Erythroblast (primary cell): ENCODE data around the gene PGK1.
"Not testable (repeated sequence)": the region's sequence is repeated elsewhere in the genome, so short reads cannot be mapped to it uniquely, and the experiment has no call there.

Experiments used
- DNase-seq, 2 experiments: peaks; one replicate each; lab custom pipeline; 2025; lab: John Stamatoyannopoulos, UW
- GATA1 ChIP-seq: IDR thresholded peaks from 2 replicates; pipeline ENCODE4 v1.6.1; 2011; ENCODE audit warnings: low read depth, mild to moderate bottlenecking, control low read depth, low read length, moderate library complexity
- POLR2A ChIP-seq: IDR thresholded peaks from 2 replicates; pipeline ENCODE4 v1.6.1; 2011; ENCODE audit warnings: mild to moderate bottlenecking, low read length

Gene PGK1

GRCh38 chrX:78129714-78130113 is 25.7 kb downstream of the PGK1 start:
- no peak for DNase-seq
- no peak for TF ChIP-seq GATA1
- no peak for TF ChIP-seq POLR2A

DNA sequence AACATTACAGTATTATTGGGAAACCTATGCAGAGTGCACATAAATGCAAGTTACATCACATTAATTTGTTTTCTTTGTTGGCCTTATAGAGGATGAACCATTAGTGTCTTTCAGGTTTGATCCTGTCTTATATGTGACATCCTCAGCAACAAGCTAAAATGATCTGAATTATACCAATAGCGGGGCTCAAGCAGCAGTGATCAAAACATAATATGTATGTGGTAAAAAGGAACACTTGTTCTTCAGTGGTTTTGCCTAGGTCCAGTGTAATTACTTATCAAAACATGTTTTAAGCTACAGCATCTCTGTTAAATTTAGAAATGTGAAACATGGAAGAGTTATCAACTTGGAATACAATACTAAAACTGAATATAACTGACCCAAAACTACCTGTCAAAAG is 26.3 kb downstream of the PGK1 start:
- no peak for TF ChIP-seq POLR2A
- no peak for DNase-seq

- TF ChIP-seq GATA1 (no peak), POLR2A (no peak)
Observed at GRCh38 chrX:78131117-78131516, 27.1 kb downstream of the PGK1 start.

DNA sequence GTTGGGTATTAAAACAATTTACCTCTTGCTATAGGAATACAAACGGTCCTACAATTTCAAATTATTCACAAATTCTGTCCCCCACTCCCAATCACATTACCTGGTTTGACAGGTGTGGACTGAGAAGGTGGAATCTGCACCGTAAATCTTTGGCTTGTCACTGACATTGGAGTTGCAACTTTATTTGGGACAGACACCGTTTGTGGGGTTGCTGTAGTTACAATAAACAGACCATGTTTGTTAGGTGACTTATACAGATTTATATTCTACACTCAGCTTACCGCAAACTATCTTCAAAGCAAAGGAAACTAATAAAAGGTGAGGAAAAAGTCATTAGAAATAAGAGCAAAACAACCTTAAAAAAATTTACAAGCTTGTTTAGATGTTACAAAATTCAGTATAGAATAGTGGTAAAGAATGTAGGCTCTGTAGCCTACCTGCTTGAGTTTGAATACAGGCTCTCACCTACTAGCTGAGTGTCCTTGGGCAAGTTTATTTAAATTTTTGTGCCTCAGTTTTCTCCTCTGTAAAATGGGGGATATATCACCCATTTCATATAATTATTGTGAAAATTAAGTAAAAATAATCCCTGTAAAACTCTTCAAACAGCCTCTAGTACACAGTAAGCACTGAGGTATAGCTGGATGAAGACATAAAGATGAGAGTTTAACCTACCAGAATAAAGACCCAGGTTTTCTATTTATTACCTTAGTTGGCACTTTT is 29.4 kb downstream of the PGK1 start:
- TF ChIP-seq GATA1 = no peak
- TF ChIP-seq POLR2A = no peak
- DNase-seq = no peak

More at GRCh38 chrX:78131117-78131516, 27.1 kb downstream of the PGK1 start:
- no peak for DNase-seq

GRCh38 chrX:78139160-78140123 is 35.4 kb downstream of the PGK1 start, which contains the start of gene TAF9B:
TSS of gene TAF9B (minus strand) at chrX:78139650. CDS start at chrX:78139611, 39 bp downstream.
- TF ChIP-seq GATA1 = no peak
- TF ChIP-seq POLR2A = peak; percentile 70
- DNase-seq = peak; percentile 87 to 88

GRCh38 chrX:78140206-78140605 is 36.2 kb downstream of the PGK1 start:
- TF ChIP-seq GATA1 = no peak
- TF ChIP-seq POLR2A = no peak
- no peak for DNase-seq

DNA sequence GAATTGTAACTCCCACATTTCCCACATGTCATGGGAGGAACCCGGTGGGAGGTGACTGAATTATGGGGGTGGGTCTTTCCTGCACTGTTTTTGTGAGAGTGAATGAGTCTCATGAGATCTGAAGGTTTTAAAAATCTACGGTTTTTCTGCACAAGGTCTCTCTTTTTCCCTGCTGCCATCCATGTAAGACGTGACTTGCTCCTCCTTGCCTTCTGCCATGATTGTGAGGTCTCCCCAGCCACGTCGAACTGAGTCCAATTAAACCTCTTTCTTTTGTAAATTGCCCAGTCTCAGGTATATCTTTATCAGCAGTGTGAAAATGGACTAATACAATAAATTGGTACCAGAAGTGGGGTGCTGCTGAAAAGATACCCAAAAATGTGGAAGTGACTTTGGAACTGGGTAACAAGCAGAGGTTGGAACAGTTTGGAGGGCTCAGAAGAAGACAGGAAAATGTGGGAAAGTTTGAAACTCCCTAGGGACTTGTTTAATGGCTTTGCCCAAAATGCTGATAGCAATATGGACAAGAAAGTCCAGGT is 43.0 kb downstream of the PGK1 start:
- DNase-seq = not testable (repeated sequence)

- DNase-seq = not testable (repeated sequence)
Observed at GRCh38 chrX:78157373-78157772, 53.3 kb downstream of the PGK1 start.

DNA sequence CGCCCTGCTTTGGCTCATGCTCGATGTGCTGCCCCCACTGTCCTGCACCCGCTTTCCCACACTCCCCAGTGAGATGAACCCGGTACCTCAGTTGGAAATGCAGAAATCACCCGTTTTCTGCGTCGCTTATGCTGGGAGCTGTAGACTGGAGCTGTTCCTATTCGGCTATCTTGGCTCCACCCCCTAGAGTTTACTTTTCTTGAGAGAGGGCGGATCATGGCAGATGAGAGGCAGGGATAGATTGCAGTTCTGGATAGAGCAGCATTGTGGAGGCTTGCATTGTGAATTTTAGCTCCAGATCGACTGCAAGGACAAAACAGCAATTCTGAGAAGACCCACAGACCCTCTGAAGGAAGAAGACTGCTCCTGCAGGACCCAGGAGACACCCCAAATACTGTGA is 53.8 kb downstream of the PGK1 start:
- DNase-seq = not testable (repeated sequence)

- not testable (repeated sequence) for DNase-seq
Observed at GRCh38 chrX:78160711-78161110, 56.7 kb downstream of the PGK1 start.

GRCh38 chrX:78163175-78163574 is 59.1 kb downstream of the PGK1 start:
- DNase-seq = not testable (repeated sequence)

- DNase-seq = no peak
- TF ChIP-seq GATA1 (no peak), POLR2A (no peak)
Observed at GRCh38 chrX:78165425-78165824, 61.4 kb downstream of the PGK1 start.

- DNase-seq = no peak
- no peak for TF ChIP-seq POLR2A
- no peak for TF ChIP-seq GATA1
Observed at GRCh38 chrX:78168065-78168464, 64.0 kb downstream of the PGK1 start.
